OCI-LY1 (cell line): Measurements from ENCODE around the gene RUSC2.

Experiments used
- H2AFZ ChIP-seq: fragments of 200-600 bp; sonication (generic), shearing (Covaris generic); 2 replicates; pipeline ENCODE4 v1.6.0; 2014; ENCODE audit warnings: antibody characterized with exemption, mild to moderate bottlenecking, low read length
- H3F3A ChIP-seq: fragments of 200-600 bp; sonication (generic), shearing (Covaris generic); 2 replicates; pipeline ENCODE4 v1.6.0; 2014; ENCODE audit warnings: mild to moderate bottlenecking, antibody characterized with exemption, low read length, moderate library complexity; ENCODE audit not compliant: insufficient read depth
- H3K27ac ChIP-seq: fragments of 200-600 bp; sonication (generic); 2 replicates; pipeline ENCODE4 v1.5.1; 2014; ENCODE audit warnings: low read length, mixed run types, mild to moderate bottlenecking, low read depth; ENCODE audit not compliant: poor library complexity, severe bottlenecking
- H3K27me3 ChIP-seq: fragments of 200-600 bp; sonication (generic); 2 replicates; pipeline ENCODE4 v1.6.0; 2014; ENCODE audit warnings: antibody characterized with exemption, mild to moderate bottlenecking, low read length, moderate library complexity; ENCODE audit not compliant: insufficient read depth
- H3K36me3 ChIP-seq: fragments of 200-600 bp; sonication (generic); 2 replicates; pipeline ENCODE4 v1.6.1; 2014; ENCODE audit warnings: mild to moderate bottlenecking, antibody characterized with exemption, low read length, moderate library complexity, mixed read lengths; ENCODE audit not compliant: insufficient read depth
- H3K4me1 ChIP-seq: fragments of 200-600 bp; sonication (generic); 2 replicates; pipeline ENCODE4 v1.5.1; 2014; ENCODE audit warnings: mild to moderate bottlenecking, low read length, moderate library complexity; ENCODE audit not compliant: insufficient read depth, severe bottlenecking
- H3K4me2 ChIP-seq: fragments of 200-600 bp; sonication (generic), shearing (Covaris generic); 2 replicates; pipeline ENCODE4 v1.6.1; 2014; ENCODE audit warnings: low read length
- H3K4me3 ChIP-seq: fragments of 200-600 bp; sonication (generic); 2 replicates; pipeline ENCODE4 v1.5.1; 2014; ENCODE audit warnings: low read length, low read depth, mild to moderate bottlenecking, mixed read lengths; ENCODE audit not compliant: poor library complexity, severe bottlenecking
- H3K79me2 ChIP-seq: fragments of 200-600 bp; shearing (Covaris generic); 2 replicates; pipeline ENCODE4 v1.6.1; 2016; ENCODE audit warnings: mixed run types, low read length, mixed read lengths; ENCODE audit not compliant: insufficient read depth
- H3K9ac ChIP-seq: fragments of 200-600 bp; sonication (generic), shearing (Covaris generic); 2 replicates; pipeline ENCODE4 v1.6.1; 2014; ENCODE audit warnings: mild to moderate bottlenecking, low read length, mixed read lengths
- H3K9me2 ChIP-seq: fragments of 200-600 bp; sonication (generic), shearing (Covaris generic); 2 replicates; pipeline ENCODE4 v1.6.1; 2014; ENCODE audit warnings: low read depth, mild to moderate bottlenecking, low read length, mixed read lengths
- H3K9me3 ChIP-seq: fragments of 200-600 bp; shearing (Covaris generic); 2 replicates; pipeline ENCODE4 v1.6.1; 2014; ENCODE audit warnings: low read length, mixed read lengths
- H4K20me1 ChIP-seq: fragments of 200-600 bp; sonication (generic), shearing (Covaris generic); 2 replicates; pipeline ENCODE4 v1.6.0; 2016; ENCODE audit warnings: mild to moderate bottlenecking, low read length; ENCODE audit not compliant: insufficient read depth
- CTCF ChIP-seq: fragments of 200-600 bp; sonication (generic), shearing (Covaris generic); IDR thresholded peaks from 2 replicates; pipeline ENCODE4 v1.5.1; 2017; ENCODE audit warnings: mild to moderate bottlenecking, antibody characterized with exemption, low read length, moderate library complexity, mixed read lengths
- EZH2 ChIP-seq: fragments of 200-600 bp; sonication (generic), shearing (Covaris generic); IDR thresholded peaks from 2 replicates; pipeline ENCODE4 v1.8.0; 2017; ENCODE audit warnings: borderline replicate concordance, mixed run types, mild to moderate bottlenecking, antibody characterized with exemption, low read length, moderate library complexity, mixed read lengths

Gene RUSC2

DNA sequence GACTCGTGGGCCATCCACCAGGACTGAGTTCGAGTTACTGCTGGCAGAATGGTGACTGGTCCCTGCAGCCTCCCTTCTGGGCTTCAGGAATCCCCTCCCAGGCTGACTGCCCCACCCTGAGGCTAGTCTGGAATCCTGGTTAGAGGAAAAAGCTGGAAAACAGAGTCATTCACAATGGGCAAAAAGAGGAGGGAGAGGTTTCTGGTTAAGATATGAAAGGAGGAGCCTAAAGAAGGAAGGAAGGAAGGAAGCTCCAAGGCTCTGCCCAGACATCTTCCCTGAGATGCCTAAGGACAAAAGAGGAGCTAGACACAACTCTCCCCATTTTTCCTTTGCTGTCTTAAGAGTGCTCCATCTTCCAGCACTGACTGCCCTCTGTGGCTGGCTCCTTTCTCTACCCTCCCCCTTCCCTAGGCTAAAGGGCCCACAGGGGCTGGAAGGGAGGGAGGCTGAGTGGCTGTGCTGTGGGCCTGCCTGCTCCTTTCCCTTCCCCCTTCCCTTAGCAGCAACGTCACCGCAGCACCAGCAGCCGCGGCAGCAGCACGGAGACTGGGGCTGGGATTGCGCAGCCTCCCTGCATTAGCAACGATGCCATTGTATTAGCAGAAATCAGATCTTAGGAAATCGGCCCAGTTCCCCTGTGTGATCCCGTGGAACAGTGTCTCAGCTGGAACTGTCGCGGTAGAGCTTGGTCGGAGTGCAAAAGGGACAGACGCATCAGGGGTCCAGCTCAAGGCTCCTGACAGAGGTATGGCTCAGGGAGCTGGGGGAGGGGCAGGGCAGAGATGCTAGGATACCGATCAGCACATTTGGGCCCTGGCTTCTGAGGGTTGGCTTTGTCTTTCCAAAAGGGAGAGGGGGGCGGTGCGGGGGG, 48.7 kb downstream of the RUSC2 start:
- Histone ChIP-seq H3F3A (no peaks in the 10 kb centered on the region), H3K79me2 (no peaks in the 10 kb centered on the region), H3K36me3 (no peaks in the 10 kb centered on the region), H3K9me3 (no peaks in the 10 kb centered on the region), H3K27ac (no peak overlapping the region), H4K20me1 (no peaks in the 10 kb centered on the region), H3K4me2 (no peak overlapping the region), H3K9ac (no peak overlapping the region), H3K27me3 (no peaks in the 10 kb centered on the region; the same call in none of the 2 replicates), H3K4me1 (no peaks in the 10 kb centered on the region), H3K4me3 (no peak overlapping the region), H2AFZ (no peak overlapping the region), H3K9me2 (no peaks in the 10 kb centered on the region)
- TF ChIP-seq CTCF (no peak), EZH2 (no peak)
